ENCODE measurements around the gene SLC11A2.

GRCh38 chr12:50992819-50993218 is 33.4 kb downstream of the SLC11A2 start:
- TF ChIP-seq CTCF (IDR thresholded peaks at IDR 0.05) (no peak), POLR2A (IDR thresholded peaks at IDR 0.05) (no peak)
